NCI-H2196 treated with DMSO at 0.1 percent for 48 hours (cell line): ENCODE measurements around the gene BDH1.
"Not testable (repeated sequence)": the region's sequence is repeated elsewhere in the genome, so short reads cannot be mapped to it uniquely, and the experiment has no call there.

ENCODE experiments used
- DNase-seq: peaks from one replicate; lab custom pipeline; 2025; ENCODE audit not compliant: unreplicated experiment; lab: John Stamatoyannopoulos, UW

Gene BDH1

DNA sequence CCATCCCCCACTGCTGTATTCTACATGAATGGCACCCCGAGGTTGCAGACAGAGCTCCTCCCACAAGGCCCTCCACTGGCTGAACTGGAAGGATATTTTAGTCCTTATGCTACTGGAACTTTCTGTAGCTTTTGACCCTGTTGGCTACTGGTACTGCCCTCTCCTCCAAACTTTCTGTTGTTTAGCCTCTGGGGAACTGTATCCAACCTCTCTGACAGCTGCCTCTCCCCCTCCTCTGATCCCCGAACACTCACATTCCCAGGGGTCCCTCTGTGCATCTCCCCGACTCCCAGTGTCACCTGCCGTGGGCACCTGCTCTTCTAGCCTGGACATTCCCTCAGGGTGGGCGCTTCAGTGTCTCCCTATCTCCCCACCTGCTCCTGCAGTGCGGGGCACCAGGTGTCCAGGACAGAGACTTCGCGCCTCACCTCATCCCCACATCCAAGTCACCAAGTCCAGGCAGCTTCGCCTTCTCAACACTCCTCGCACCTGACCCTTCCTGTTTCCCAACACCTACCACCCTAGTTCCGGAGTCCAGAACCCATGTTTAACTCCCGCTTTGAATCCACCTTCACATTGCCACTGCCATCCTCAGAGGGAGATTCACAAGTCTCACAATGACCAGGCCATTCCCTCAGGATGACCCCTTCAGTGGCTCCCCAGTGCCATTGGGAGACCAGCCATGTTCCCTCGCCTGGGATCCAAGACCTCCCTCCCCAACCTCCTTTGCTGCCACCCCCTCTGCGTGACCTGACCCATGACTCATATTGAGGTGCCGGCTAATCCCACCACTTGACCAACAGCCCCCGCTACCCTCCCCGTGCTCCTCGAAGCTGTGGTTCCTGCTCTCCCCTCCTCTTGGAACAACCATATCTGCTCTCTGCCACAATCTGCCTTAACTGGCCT is 34.2 kb downstream of the BDH1 start:
- DNase-seq: no peak

DNA sequence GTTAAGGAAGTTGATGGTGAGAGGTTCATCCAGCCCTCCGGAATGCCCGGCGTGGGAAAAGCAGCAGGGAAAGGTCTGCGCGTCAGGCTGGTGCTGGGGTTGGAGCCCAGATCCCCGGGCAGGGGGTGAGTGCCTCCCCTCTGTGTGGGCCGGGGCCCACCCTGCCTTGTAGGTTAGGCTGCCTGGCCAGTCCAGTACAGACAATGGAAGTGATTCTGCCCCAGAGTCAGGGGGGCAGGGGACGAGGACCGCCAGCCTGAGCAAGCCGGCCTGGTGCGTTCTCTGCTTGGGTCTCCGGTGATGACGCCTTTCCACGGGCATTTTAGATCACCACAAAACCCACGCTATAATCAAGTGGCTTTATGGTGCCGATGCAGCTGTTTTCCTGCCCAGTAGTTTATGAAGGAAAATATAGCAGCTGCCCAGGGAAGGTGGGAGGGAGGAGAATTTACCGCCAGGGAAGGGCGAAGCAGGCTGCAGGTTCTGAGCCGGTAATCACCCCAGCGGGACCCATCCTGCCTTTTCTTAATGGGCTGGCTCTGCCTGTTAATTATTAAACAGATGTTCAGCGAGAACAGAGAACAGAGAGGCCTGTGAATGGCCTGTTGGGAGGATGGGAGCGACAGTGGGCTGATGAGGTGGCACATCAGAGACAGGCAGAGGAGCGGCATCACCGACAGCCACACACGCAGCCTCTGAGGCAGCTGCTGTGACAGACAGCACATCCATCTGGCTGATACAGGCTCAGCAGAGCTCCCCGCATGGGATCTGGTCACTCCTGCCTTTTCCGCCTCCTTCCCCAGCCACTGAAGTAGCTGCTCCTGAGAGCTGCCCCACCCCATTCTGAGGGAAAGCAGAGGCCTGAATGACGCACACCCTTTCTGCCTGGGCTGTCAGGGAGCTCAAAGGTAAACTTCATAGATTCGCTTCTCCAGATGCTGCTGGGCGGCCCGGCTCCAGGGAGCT is 35.2 kb downstream of the BDH1 start:
- no peak for DNase-seq

DNA sequence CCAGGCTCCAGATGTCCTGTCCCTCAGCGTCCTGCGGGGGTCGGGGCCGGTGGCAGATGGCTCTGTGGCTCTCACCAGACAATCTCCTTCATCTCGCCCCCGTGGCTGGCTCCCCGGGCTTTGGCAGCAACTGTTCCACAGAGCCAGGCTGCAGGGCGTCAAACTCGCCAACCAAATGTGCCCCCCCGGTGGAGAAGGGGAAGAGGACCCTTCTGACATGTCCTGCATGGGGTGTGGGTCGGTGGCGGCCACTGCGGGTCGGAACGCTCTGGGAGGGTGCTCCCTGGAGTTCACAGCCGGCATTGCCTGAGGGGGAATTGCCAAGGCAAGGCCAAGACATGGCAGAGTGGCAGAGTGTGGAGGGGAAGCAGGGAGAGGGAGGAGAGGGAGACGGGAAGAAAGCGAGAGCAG is 36.0 kb downstream of the BDH1 start:
- DNase-seq: no peak

DNA sequence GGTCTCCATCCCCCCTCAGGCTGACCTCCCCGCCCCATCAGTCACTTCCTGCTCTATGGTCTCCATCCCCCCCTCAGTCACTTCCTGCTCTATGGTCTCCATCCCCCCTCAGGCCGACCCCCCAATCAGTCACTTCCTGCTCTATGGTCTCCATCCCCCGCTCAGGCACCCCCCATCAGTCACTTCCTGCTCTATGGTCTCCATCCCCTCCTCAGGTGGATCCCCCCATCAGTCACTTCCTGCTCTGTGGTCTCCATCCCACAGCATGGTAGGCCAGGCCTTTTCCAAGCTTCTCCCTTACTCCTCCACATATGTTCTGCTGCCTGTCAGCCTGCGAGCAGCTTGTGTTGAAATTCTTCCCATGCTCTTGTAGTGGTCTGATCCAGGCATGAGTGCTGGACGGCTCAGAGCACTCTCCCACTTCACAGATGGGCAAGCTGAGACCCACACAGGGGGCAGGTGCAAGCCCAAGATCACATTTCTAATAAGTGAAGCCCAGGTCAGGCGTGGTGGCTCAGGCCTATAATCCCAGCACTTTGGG is 36.8 kb downstream of the BDH1 start:
- no peak for DNase-seq

DNA sequence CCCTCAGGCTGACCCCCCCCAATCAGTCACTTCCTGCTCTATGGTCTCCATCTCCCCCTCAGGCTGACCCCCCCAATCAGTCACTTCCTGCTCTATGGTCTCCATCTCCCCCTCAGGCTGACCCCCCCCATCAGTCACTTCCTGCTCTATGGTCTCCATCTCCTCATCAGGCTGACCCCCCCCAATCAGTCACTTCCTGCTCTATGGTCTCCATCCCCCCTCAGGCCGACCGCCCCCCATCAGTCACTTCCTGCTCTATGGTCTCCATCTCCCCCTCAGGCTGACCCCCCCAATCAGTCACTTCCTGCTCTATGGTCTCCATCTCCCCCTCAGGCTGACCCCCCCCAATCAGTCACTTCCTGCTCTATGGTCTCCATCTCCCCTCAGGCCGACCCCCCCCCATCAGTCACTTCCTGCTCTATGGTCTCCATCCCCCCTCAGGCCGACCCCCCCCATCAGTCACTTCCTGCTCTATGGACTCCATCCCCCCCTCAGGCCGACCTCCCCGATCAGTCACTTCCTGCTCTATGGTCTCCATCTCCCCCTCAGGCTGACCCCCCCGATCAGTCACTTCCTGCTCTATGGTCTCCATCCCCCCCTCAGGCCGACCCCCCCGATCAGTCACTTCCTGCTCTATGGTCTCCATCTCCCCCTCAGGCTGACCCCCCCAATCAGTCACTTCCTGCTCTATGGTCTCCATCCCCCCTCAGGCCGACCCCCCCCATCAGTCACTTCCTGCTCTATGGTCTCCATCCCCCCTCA is 37.7 kb downstream of the BDH1 start:
- DNase-seq: not testable (repeated sequence)

DNA sequence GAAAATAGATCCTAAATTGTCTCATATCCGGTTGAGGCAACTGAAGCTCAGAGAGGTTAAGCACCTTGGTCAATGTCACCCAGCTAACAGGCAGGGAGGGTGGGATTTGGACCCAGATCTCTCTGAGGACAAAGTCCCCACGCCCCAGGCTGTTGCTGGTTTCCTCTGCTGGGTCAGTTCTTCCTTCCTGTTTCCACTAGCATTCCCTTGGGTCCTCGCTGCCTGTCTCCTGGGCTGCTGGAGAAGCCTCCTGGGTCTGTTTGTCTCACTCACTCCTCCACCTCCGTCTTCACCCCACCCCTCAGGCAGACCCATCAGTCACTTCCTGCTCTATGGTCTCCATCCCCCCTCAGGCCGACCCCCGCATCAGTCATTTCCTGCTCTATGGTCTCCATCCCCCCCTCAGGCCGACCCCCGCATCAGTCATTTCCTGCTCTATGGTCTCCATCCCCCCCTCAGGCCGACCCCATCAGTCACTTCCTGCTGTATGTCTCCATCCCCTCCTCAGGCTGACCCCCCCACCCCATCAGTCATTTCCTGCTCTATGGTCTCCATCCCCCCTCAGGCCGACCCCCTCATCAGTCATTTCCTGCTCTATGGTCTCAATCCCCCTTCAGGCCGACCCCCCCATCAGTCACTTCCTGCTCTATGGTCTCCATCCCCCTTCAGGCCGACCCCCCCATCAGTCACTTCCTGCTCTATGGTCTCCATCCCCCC is 38.7 kb downstream of the BDH1 start:
- DNase-seq: not testable (repeated sequence)

DNA sequence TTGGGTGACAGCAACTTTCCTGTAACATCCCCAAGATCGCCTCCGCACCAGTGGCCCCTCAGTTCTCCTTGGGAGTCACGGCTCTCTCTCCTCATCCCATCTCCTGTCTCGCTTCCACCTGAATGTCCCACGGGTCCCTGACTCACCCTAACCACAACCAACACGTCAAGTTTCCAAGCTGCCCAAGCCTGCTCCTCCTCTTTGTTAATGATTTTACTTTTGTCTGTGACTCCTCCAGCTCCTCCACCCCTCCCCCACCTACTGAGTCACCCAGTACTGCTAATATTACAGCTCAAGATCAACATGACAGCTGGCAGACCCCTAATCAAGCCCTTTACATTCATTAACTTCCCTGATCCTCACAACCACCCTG is 39.3 kb downstream of the BDH1 start:
- DNase-seq: no peak

DNA sequence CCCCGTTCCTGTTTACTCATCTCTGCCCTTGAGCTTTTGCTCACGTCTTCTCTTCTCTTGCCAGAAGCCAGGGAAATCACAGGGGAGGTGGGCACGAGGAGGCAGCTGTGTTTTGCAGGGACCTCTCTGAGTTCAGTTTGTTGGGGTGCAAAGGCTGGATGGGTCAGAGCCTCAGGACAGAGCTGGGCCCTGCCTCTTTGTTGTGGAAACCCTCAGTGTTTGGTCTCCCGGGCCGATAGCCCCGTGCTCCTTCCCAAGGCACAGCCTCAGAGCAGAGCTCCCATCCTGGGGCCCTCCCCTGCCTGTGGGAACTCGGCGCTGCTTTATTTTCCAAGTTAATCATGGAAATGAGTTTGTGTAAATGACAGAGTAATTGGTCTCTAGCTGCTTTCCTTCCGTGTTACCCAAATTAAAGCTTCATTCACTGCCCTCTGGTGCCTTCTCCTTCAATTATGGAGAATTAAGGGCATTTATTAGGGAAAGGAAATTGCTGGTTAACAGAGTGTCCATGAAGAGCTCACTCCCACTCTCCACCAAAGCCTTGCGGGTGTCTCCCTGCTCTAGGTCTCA is 40.9 kb downstream of the BDH1 start:
- no peak for DNase-seq

DNA sequence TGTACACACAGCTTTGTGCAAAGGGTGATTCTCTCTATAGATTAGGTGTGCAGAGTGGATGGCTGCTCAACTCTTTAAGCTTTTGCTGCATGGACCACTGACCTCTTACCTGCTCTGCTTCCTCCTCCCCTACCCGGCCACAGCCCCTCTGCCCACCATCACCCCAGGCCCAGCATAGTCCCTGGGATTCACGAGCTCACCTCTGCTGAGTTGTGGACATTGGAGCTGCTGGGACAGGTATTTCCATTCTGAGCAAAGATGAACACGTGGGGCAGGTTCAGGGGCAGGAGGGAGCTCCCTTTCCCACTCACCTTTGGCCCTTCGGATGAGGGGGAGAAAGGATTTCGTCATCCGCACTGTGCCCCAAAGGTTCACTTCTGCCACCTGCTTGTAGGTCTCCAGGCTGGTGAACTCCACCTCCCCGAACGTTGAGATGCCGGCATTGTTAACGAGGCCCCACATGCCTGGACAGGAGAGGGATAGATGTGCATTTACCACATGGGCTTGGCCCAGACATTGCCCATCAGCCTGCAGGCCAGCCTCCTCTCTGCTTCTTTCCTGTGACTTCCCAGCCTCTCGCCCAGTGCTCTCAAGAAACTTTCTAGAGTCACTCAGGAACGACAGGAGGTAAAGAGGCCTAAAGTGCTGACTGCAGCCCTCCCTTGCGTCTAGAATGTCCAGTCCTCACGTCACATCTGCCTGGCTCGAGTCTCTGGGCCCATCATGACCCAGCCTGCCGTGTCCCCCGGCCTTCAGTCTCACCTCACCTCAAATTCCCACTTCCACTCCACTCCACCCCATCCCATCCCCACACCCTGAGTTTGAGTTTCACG is 41.6 kb downstream of the BDH1 start:
- no peak for DNase-seq

DNA sequence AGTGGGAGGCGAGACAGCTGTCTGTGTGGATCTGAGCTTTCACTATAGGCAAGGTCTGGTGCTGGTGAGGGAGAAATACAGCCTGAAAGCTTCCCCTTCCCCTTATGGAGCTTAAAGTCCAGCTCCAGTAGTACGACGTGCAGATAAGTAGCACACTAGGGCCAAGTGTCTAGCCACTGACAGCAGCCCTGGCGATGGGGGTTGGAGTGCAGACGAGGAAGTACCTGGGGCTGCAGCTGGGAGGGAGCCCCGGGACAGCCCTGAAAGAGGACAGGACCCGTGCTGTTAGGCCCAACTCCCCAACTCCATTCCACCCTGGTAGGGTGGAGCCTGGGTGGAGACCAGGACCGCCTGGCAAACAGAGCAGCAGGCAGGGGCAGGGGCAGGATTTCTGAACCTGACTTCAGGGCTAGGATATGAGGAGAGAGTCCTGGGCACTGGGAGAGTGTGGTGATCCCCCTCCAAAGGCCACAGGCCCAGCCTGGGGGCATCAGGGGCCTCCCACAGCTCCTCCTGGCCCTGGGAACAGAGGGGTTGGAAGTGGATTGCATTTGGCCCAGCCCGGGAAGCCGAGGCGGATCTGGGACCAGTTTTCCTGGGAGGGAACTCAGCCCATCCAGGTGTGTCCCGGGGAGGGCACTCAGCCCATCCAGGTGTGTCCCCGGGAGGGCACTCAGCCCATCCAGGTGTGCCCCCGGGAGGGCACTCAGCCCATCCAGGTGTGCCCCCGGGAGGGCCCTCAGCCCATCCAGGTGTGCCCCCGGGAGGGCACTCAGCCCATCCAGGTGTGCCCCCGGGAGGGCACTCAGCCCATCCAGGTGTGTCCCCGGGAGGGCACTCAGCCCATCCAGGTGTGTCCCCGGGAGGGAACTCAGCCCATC is 42.8 kb downstream of the BDH1 start:
- DNase-seq: no peak

DNA sequence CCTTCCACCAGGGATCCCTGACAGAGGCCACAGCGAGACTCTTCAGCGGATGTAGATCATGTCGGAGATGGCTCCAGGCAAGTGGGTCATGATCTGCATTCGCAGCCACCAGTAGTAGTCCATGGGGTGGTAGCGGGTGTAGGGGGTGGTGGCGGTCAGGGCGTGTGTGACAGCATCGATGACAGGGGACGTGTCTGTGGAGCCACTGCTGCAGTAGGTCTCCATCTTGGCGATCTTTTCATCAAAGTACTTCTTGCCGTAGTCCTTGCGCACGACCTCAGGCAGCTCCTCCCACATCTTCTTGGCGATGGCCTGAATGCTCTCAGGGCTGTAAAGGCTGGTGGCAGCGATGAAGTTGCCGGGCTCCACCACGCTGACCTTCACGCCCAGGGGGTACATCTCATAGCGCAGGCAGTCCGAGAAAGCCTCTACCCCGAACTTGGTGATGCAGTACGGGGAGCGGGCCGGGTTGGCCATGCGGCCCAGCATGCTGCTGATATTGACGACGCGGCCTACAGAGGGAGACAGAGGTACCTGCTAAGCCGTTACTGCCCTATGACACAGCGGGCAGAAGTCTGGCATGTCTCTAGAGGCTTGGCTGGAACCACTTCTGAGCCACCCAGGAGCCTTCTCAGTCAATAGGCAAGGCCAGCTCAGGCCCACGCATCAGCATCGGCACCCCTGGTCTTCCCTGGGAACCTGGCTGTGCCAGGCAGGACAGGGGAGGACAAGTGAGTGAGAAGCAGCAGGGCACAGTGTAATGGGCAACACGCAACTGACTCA is 43.7 kb downstream of the BDH1 start:
- no peak for DNase-seq

DNA sequence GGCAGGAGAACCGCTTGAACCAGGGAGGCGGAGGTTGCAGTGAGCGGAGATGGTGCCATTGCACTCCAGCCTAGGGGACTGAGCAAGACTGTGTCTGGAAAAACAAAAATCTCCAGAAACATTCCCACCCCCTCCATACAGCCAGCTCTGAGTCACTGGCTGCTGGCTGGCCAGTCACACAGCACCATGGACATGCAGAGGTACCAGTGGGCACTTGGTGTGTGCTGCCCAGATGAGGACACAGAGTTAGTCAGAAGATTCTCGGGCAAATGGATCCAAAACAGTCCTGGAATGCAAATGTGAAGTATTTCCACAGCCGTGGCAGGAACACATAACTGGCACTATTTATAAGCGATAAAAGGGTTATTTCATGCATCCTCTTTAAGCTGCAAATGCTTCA is 44.6 kb downstream of the BDH1 start:
- no peak for DNase-seq

DNA sequence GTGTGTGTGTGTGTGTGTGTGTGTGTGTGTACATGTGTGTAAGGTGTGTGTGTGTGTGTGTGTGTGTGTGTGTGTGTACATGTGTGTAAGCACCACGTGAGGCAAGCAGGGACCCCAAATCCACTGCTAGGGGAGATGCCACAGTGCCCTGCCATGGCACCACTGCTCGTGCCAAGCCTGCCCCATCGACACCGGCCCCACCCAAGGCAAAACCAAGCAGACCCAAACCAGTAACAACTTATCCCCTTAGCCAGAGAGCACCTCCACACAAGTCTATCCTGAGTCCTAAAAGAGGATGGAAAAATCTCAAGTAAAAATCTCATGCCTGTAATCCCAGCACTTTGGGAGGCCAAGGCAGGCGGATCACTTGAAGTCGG is 45.1 kb downstream of the BDH1 start:
- DNase-seq: no peak

DNA sequence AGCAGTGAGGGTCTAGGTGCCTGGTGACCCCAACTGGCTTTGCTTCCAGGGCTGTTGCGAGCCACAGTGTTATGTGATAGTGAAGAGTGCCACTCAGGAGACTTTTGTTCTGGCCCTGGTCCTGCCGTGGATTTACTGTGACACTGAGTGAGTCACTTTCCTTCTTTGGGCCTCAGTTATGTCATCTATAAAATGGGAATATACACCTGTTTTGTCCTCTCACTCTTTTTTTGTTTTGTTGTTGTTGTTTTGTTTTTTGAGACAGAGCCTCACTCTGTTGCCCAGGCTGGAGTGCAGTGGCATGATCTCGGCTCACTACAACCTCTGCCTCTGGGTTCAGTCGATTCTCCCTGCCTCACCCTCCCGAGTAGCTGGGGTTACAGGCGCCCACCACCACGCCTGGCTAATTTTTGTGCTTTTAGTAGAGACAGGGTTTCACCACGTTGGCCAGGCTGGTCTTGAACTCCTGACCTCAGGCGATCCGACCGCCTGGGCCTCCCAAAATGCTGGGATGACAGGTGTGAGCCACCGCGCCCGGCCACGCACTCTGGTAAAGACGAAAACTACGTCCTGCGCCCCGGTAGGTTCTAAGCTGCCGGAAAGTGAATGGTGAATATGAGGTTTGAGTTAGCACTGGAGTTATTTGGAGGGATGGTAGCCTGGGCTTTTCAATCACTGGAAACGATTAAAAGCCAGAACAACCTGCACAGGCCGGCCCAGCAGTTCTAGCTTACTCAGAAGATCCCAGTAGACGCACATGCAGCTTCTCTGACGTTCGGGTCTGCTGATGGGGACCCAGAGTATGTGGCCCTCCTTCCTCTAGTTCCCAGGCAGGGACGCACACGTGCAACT is 46.6 kb downstream of the BDH1 start:
- DNase-seq: no peak

DNA sequence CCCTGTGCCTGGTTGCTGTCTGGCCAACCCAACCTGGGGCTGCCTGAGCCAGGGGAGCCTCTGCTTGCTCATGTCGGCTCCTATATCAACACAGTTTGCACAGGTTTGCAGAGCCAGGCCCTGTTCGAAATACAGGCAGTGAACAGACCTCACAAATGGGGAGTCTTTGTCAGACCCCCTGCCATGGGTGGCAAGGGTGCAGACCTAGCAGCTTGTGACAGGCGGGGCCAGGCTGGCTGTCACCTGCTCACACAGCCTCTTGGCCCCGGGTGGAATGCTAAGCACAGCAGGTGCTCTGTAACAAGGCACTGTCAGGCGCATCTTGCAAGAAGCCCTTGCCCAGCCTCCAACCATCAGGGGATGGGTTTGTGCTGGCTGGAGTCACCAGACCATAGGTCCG is 47.3 kb downstream of the BDH1 start:
- no peak for DNase-seq

DNA sequence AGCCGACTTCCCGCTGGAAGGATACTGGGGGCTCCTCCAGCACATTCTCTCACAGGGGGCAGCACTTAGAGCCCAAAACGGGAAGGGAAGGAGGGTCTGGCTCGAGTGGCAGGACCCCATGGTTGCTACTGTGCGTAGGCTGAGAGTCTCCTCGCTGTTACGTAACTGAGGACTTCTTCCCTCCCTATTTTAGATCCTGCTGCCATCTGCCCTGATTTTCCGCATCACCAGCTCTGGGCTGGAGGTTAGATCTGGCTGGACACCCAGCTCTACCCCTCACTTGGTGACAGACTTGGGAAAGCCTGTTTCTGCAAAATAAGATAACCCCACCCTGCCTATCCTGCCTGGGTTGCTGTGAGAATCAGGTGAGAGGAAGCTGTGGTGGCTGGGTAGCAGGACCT is 47.7 kb downstream of the BDH1 start:
- no peak for DNase-seq
